MV-4-11 (cell line): ENCODE results near the gene PAM.

Experiments
- DNase-seq: peaks from one replicate; lab custom pipeline; 2025; lab: John Stamatoyannopoulos, UW

The PAM gene

GRCh38 chr5:102754767-102755431 lies at the start of gene PAM:
Gene PAM, plus strand, starts transcription at chr5:102755305. Its CDS starts 110,891 bp downstream, at chr5:102866196.
- DNase-seq: peak; percentile 51

GRCh38 chr5:102711525-102712385 lies 43.4 kb upstream of the PAM start:
- DNase-seq: peak; percentile 57

- DNase-seq: peak; percentile 91
These were observed 41.8 kb upstream of the PAM start for GRCh38 chr5:102713278-102713677.

- DNase-seq: peak; percentile 80
These were observed 41.3 kb upstream of the PAM start for GRCh38 chr5:102713682-102714231.

GRCh38 chr5:102715082-102715807 lies 39.9 kb upstream of the PAM start:
- DNase-seq: peak; percentile 2

- no peak for DNase-seq
These were observed 39.1 kb upstream of the PAM start for GRCh38 chr5:102716017-102716416.

- no peak for DNase-seq
These were observed 36.3 kb upstream of the PAM start for GRCh38 chr5:102718819-102719218.

GRCh38 chr5:102719886-102720285 lies 35.2 kb upstream of the PAM start:
- no peak for DNase-seq

- no peak for DNase-seq
These were observed 34.1 kb upstream of the PAM start for GRCh38 chr5:102720969-102721368.

GRCh38 chr5:102722931-102723330 lies 32.2 kb upstream of the PAM start:
- no peak for DNase-seq

GRCh38 chr5:102731693-102732092 lies 23.4 kb upstream of the PAM start:
- no peak for DNase-seq

- no peak for DNase-seq
These were observed 21.6 kb upstream of the PAM start for GRCh38 chr5:102733534-102733933.

GRCh38 chr5:102737161-102737560 lies 17.9 kb upstream of the PAM start:
- no peak for DNase-seq

- DNase-seq: no peak
These were observed 17.2 kb upstream of the PAM start for GRCh38 chr5:102737805-102738469.

GRCh38 chr5:102740515-102740914 lies 14.6 kb upstream of the PAM start:
- no peak for DNase-seq

GRCh38 chr5:102742215-102742614 lies 12.9 kb upstream of the PAM start:
- no peak for DNase-seq

GRCh38 chr5:102743900-102744299 lies 11.2 kb upstream of the PAM start:
- DNase-seq: no peak

- DNase-seq: no peak
These were observed 7.5 kb upstream of the PAM start for GRCh38 chr5:102747386-102748166.

- no peak for DNase-seq
These were observed 5.6 kb upstream of the PAM start for GRCh38 chr5:102749416-102750030.

- no peak for DNase-seq
These were observed 4.8 kb upstream of the PAM start for GRCh38 chr5:102750151-102750834.
